ENCODE data around the gene TMPRSS11D.

- TF ChIP-seq CTCF (IDR thresholded peaks at IDR 0.05) (no peak), POLR2A (IDR thresholded peaks at IDR 0.05) (no peak)
These were observed 899 bp upstream of the TMPRSS11D start for GRCh38 chr4:67884701-67885100.

Data from transverse colon (tissue), 3 donors.